Femur (tissue), 1 donor: ENCODE data around the gene APLF.
"Not testable (repeated sequence)": the region's sequence is repeated elsewhere in the genome, so short reads cannot be mapped to it uniquely, and the experiment has no call there.

ENCODE experiments used
- DNase-seq: peaks from one replicate; pipeline ENCODE4 v3.0.0-alpha.2; 2017

The APLF gene

GRCh38 chr2:68482296-68482820, 15.0 kb downstream of the APLF start:
- DNase-seq = no peak

- DNase-seq = no peak
Observed at GRCh38 chr2:68483011-68483410, 15.6 kb downstream of the APLF start.

- DNase-seq = no peak
Observed at GRCh38 chr2:68487773-68488355, 20.5 kb downstream of the APLF start.

- not testable (repeated sequence) for DNase-seq
Observed at GRCh38 chr2:68488605-68489004, 21.2 kb downstream of the APLF start.

GRCh38 chr2:68489282-68489681, 21.9 kb downstream of the APLF start:
- no peak for DNase-seq

- DNase-seq = no peak
Observed at GRCh38 chr2:68491582-68491981, 24.2 kb downstream of the APLF start.

- DNase-seq = no peak
Observed at GRCh38 chr2:68499133-68499532, 31.7 kb downstream of the APLF start.

GRCh38 chr2:68500649-68501048, 33.3 kb downstream of the APLF start:
- DNase-seq = no peak

GRCh38 chr2:68501768-68502167, 34.4 kb downstream of the APLF start:
- no peak for DNase-seq

GRCh38 chr2:68505603-68506159, 38.3 kb downstream of the APLF start:
- no peak for DNase-seq

- no peak for DNase-seq
Observed at GRCh38 chr2:68506170-68506569, 38.8 kb downstream of the APLF start.

GRCh38 chr2:68512326-68512725, 44.9 kb downstream of the APLF start:
- DNase-seq = no peak

GRCh38 chr2:68512966-68513365, 45.6 kb downstream of the APLF start:
- no peak for DNase-seq

GRCh38 chr2:68514316-68514929, 47.0 kb downstream of the APLF start:
- DNase-seq = no peak

GRCh38 chr2:68516051-68516955, 48.9 kb downstream of the APLF start:
- DNase-seq = no peak

- DNase-seq = no peak
Observed at GRCh38 chr2:68519236-68519635, 51.9 kb downstream of the APLF start.

- DNase-seq = no peak
Observed at GRCh38 chr2:68521037-68521436, 53.7 kb downstream of the APLF start.

- DNase-seq = not testable (repeated sequence)
Observed at GRCh38 chr2:68526943-68527342, 59.6 kb downstream of the APLF start.

- DNase-seq = not testable (repeated sequence)
Observed at GRCh38 chr2:68527343-68528081, 60.1 kb downstream of the APLF start.

- not testable (repeated sequence) for DNase-seq
Observed at GRCh38 chr2:68529156-68529555, 61.8 kb downstream of the APLF start.

GRCh38 chr2:68529651-68530050, 62.3 kb downstream of the APLF start:
- DNase-seq = not testable (repeated sequence)

- DNase-seq = no peak
Observed at GRCh38 chr2:68536000-68536399, 68.6 kb downstream of the APLF start.

- no peak for DNase-seq
Observed at GRCh38 chr2:68537011-68537410, 69.6 kb downstream of the APLF start.
